HepG2 (cell line): ENCODE results near the gene IKBKE. TPM values are rescaled to one million over a fixed set of nuclear protein-coding genes. Genes with fewer than 3 reads are reported as not detected.

Experiments
- ATAC-seq: fragments of 200-7000 bp; cut with Tn5 transposase; 3 replicates; pipeline ENCODE4 v1.9.1; 2020; ENCODE audit warnings: mild to moderate bottlenecking, moderate library complexity
- BruUV-seq: library from RNA; stranded (reverse); fragments of 400-500 nt; replicated peaks from 2 replicates; lab custom pipeline; 2021; lab: Mats Ljungman, UMichigan
- CTCF ChIA-PET: fragments of 300-600 bp; formaldehyde crosslinking; extraction: SDS; loops from one replicate; lab custom pipeline; 2021; ENCODE audit warnings: low total read pairs, inconsistent platforms, low intra/inter-chr PET ratio; lab: Yijun Ruan, JAX
- POLR2A ChIA-PET: fragments of 350-600 bp; sonication (Branson Sonifier 250); formaldehyde crosslinking; loops from one replicate; lab custom pipeline; 2020; ENCODE audit warnings: antibody characterized with exemption, inconsistent platforms; lab: Yijun Ruan, JAX
- DNase-seq: peaks from one replicate; pipeline ENCODE4 v3.0.0-alpha.2; 2015; ENCODE audit warnings: low spot score
- FAIRE-seq: peaks from 3 replicates; lab custom pipeline; 2011; peaks lifted over from hg19 to GRCh38; lab: Jason Lieb, UNC
- H2AFZ ChIP-seq: one replicate; pipeline ENCODE4 v1.6.1; 2011; ENCODE audit warnings: low read length, inconsistent platforms
- H3K27ac ChIP-seq: fragments of 300-600 bp; 3 replicates; pipeline ENCODE4 v1.8.0; 2011; ENCODE audit warnings: mixed run types, mild to moderate bottlenecking, mixed read lengths, low read length, inconsistent platforms; ENCODE audit not compliant: insufficient read depth; ENCODE audit errors: extremely low read length
- H3K27me3 ChIP-seq, 2 experiments: fragments of 200-600 bp in 1 of 2; 2 replicates in 1 of 2; 3 replicates in 1 of 2; pipeline versions ENCODE4 v1.6.0 to v1.8.0; 2011; ENCODE audit warnings: low read length in 2 of 2, mild to moderate bottlenecking in 2 of 2, moderate library complexity in 2 of 2, inconsistent platforms in 1 of 2; ENCODE audit not compliant: insufficient read depth in 2 of 2, control insufficient read depth in 1 of 2
- H3K36me3 ChIP-seq, 2 experiments: fragments of 200-600 bp in 1 of 2; replicated peaks in 1 of 2; 2 replicates in 1 of 2; 3 replicates in 1 of 2; pipeline versions ENCODE4 v1.5.1 to v1.8.0; 2011; ENCODE audit warnings: low read length in 2 of 2, inconsistent platforms in 1 of 2; ENCODE audit not compliant: insufficient read depth in 2 of 2, control insufficient read depth in 1 of 2
- H3K4me1 ChIP-seq: 2 replicates; pipeline ENCODE4 v1.5.1; 2012; ENCODE audit warnings: low read length, inconsistent platforms; ENCODE audit not compliant: insufficient read depth
- H3K4me2 ChIP-seq: 2 replicates; pipeline ENCODE4 v1.6.0; 2011; ENCODE audit warnings: low read depth, low read length, inconsistent platforms
- H3K4me3 ChIP-seq, 3 experiments: fragments of 200-600 bp in 1 of 3; sonication (generic), shearing (Covaris generic) in 1 of 3; replicated peaks in 1 of 3; 2 replicates each; pipeline ENCODE4 v1.5.1; 2011 to 2016; ENCODE audit warnings: low read length in 3 of 3, inconsistent platforms in 2 of 3, low read depth in 2 of 3, mild to moderate bottlenecking in 2 of 3, control low read depth in 1 of 3, mixed read lengths in 1 of 3; ENCODE audit not compliant: insufficient read depth in 1 of 3
- H3K79me2 ChIP-seq: one replicate; pipeline ENCODE4 v1.6.1; 2011; ENCODE audit warnings: low read length, inconsistent platforms; ENCODE audit not compliant: insufficient read depth
- H3K9ac ChIP-seq: 2 replicates; pipeline ENCODE4 v1.6.0; 2011; ENCODE audit warnings: mild to moderate bottlenecking, low read depth, low read length, inconsistent platforms; ENCODE audit not compliant: insufficient read depth
- H3K9me3 ChIP-seq: 2 replicates; pipeline ENCODE4 v1.5.1; 2012; ENCODE audit warnings: mild to moderate bottlenecking, low read length
- H4K20me1 ChIP-seq: 2 replicates; pipeline ENCODE4 v1.6.0; 2011; ENCODE audit warnings: inconsistent platforms, mild to moderate bottlenecking, low read length, moderate library complexity; ENCODE audit not compliant: insufficient read depth
- NR2F2 ChIP-seq: IDR thresholded peaks from 2 replicates; pipeline ENCODE4 v1.6.1; 2012; ENCODE audit warnings: low read depth, inconsistent platforms, borderline replicate concordance
- SMAD9 ChIP-seq: sonication (generic); formaldehyde crosslinking; IDR thresholded peaks from 2 replicates; pipeline ENCODE4 v1.5.1; 2020; ENCODE audit warnings: mild to moderate bottlenecking, missing genetic modification reagents
- TBX3 ChIP-seq: fragments of 450-650 bp; IDR thresholded peaks from 2 replicates; pipeline ENCODE4 v1.6.1; 2017; ENCODE audit warnings: antibody characterized with exemption, mild to moderate bottlenecking, inconsistent platforms, borderline replicate concordance
- TCF12 ChIP-seq, 2 experiments: fragments of 450-650 bp in 1 of 2; sonication (generic) in 1 of 2; formaldehyde crosslinking in 1 of 2; IDR thresholded peaks; 2 replicates each; pipeline versions ENCODE4 v1.6.1 to v1.8.0; 2017 to 2022; ENCODE audit warnings: antibody characterized with exemption in 1 of 2, mild to moderate bottlenecking in 1 of 2, missing genetic modification reagents in 1 of 2, moderate library complexity in 1 of 2
- ZC3H13 ChIP-seq: sonication (generic); formaldehyde crosslinking; IDR thresholded peaks from 2 replicates; pipeline ENCODE4 v1.8.1; 2023; ENCODE audit warnings: mild to moderate bottlenecking, missing genetic modification reagents, moderate library complexity
- ZNF101 ChIP-seq: sonication (generic); formaldehyde crosslinking; IDR thresholded peaks from 2 replicates; pipeline ENCODE4 v1.4.0; 2020; ENCODE audit warnings: mild to moderate bottlenecking, low read depth, missing genetic modification reagents, borderline replicate concordance
- ZNF335 ChIP-seq: sonication (generic); formaldehyde crosslinking; IDR thresholded peaks from 2 replicates; pipeline ENCODE4 v1.4.0; 2020; ENCODE audit warnings: missing genetic modification reagents
- WGBS: methylation state at CpG from one replicate; pipeline ENCODE4 v1.1.6; 2017; ENCODE audit warnings: low lambda C conversion rate; 5-methylcytosine and 5-hydroxymethylcytosine counted together
- in situ Hi-C: cut with HindIII; loops from 2 replicates; pipeline ENCODE4 v1.10.0; 2017; ENCODE audit warnings: low pct_unique_long_range_greater_than_20kb; ENCODE audit not compliant: extremely low pct_ligation_motif_present
- intact Hi-C: fragments of 100-400 bp; cut with micrococcal nuclease; formaldehyde crosslinking; loops from one replicate; pipeline ENCODE4 v1.10.0; 2022; ENCODE audit not compliant: unreplicated experiment
- polyA plus RNA-seq, 8 experiments: library from polyadenylated mRNA; depleted of rRNA in 3 of 8; stranded (reverse) in 7 of 8; unstranded in 1 of 8; fragments of >200 nt; fragmentation: Illumina TruSeq in 4 of 8; extraction: Trizol in 4 of 8; gene quantifications; 2 replicates each; pipeline versions ENCODE4 v1.2.1 to v1.2.3, GENCODE V29; 2011 to 2016; ENCODE audit warnings: low read depth in 4 of 8, missing spikeins in 1 of 8, mixed read lengths in 1 of 8; ENCODE audit not compliant: insufficient read depth in 1 of 8
- total RNA-seq, 5 experiments: library from RNA; depleted of rRNA; stranded (reverse); fragments of >200 nt; fragmentation: Illumina TruSeq; extraction: Trizol; gene quantifications; 2 replicates each; pipeline ENCODE4 v1.2.3, GENCODE V29; 2016; ENCODE audit warnings: low read depth in 1 of 5
- TF ChIP-seq, protein P1 (sequence below), 2 experiments: IDR thresholded peaks; 2 replicates each; pipeline ENCODE4 v1.6.1; 2011 to 2012; ENCODE audit warnings: low read length in 2 of 2, borderline replicate concordance in 1 of 2, low read depth in 1 of 2, mild to moderate bottlenecking in 1 of 2, moderate library complexity in 1 of 2
- TF ChIP-seq, protein P2 (sequence below): sonication (generic); formaldehyde crosslinking; IDR thresholded peaks from 2 replicates; pipeline ENCODE4 v1.4.0; 2020; ENCODE audit warnings: missing genetic modification reagents
- TF ChIP-seq, protein P3 (sequence below): sonication (generic); formaldehyde crosslinking; IDR thresholded peaks from 2 replicates; pipeline ENCODE4 v1.4.0; 2020; ENCODE audit warnings: missing genetic modification reagents

The IKBKE gene
- total and polyA plus RNA-seq, 2 of the 13 experiments (the other 11 are each of a cell fraction or from before 2014, with no cell fraction given): 4.5 to 5.8 TPM

DNA sequence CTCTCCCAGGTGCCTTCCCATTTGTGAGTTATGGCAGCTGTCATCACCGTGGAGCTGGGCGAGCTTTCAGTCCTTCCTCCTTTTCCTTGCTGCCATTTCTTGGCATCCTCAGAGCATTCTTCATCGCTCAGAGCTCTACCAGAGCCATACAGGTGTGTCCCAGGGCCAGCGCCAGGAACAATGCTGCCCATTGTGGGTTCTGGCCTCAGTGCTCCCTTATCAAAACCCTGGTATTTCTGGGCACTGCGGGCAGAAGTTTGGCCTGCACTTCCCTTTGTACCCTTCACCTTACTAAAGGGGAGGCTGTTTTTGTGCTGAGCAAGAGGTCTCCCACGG lies 65.5 kb downstream of the IKBKE start (continued):
- TF ChIP-seq, protein P1, sequence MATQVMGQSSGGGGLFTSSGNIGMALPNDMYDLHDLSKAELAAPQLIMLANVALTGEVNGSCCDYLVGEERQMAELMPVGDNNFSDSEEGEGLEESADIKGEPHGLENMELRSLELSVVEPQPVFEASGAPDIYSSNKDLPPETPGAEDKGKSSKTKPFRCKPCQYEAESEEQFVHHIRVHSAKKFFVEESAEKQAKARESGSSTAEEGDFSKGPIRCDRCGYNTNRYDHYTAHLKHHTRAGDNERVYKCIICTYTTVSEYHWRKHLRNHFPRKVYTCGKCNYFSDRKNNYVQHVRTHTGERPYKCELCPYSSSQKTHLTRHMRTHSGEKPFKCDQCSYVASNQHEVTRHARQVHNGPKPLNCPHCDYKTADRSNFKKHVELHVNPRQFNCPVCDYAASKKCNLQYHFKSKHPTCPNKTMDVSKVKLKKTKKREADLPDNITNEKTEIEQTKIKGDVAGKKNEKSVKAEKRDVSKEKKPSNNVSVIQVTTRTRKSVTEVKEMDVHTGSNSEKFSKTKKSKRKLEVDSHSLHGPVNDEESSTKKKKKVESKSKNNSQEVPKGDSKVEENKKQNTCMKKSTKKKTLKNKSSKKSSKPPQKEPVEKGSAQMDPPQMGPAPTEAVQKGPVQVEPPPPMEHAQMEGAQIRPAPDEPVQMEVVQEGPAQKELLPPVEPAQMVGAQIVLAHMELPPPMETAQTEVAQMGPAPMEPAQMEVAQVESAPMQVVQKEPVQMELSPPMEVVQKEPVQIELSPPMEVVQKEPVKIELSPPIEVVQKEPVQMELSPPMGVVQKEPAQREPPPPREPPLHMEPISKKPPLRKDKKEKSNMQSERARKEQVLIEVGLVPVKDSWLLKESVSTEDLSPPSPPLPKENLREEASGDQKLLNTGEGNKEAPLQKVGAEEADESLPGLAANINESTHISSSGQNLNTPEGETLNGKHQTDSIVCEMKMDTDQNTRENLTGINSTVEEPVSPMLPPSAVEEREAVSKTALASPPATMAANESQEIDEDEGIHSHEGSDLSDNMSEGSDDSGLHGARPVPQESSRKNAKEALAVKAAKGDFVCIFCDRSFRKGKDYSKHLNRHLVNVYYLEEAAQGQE (IDR thresholded peaks at IDR 0.05; ENCODE audit: borderline replicate concordance in 1 of 2, low read depth in 1 of 2, low read length in 2 of 2): no peak
- TF ChIP-seq SMAD9 (CRISPR knock-in tag) (no peak), NR2F2 (no peak), ZNF101 (CRISPR knock-in tag) (no peak)
- TF ChIP-seq, protein P2, sequence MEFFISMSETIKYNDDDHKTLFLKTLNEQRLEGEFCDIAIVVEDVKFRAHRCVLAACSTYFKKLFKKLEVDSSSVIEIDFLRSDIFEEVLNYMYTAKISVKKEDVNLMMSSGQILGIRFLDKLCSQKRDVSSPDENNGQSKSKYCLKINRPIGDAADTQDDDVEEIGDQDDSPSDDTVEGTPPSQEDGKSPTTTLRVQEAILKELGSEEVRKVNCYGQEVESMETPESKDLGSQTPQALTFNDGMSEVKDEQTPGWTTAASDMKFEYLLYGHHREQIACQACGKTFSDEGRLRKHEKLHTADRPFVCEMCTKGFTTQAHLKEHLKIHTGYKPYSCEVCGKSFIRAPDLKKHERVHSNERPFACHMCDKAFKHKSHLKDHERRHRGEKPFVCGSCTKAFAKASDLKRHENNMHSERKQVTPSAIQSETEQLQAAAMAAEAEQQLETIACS: no peak
- TF ChIP-seq, protein P3, sequence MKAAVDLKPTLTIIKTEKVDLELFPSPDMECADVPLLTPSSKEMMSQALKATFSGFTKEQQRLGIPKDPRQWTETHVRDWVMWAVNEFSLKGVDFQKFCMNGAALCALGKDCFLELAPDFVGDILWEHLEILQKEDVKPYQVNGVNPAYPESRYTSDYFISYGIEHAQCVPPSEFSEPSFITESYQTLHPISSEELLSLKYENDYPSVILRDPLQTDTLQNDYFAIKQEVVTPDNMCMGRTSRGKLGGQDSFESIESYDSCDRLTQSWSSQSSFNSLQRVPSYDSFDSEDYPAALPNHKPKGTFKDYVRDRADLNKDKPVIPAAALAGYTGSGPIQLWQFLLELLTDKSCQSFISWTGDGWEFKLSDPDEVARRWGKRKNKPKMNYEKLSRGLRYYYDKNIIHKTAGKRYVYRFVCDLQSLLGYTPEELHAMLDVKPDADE (CRISPR knock-in tag): no peak

DNA sequence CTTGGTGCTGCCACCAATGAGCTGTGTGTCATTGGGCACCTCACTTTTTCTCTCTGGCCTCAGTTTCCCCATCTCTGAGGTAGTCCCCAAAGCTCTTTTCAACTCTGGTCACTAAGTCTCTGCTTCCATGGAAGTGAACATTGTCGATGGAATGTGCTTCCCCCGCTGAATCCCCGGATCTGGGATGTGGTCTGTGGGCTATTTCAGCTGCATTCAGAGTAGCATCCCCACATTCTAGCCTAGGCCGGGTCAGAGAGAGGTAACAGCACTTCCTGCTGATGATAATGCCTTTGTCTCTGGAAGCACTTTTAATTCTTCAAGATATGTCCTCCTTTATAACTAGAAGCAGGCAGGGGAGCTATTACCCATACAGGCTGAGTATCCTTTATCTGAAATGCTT lies 66.9 kb downstream of the IKBKE start:
- 28% methylated on average over 3 of the region's 4 CpGs for WGBS
- Histone ChIP-seq H3K27me3 (peaks cover 0 to 4% of the 10 kb centered on the region in 2 experiments; a peak in 1 of 5 replicates), H3K27ac (no peak overlapping the region), H3K36me3 (no peaks in the 10 kb centered on the region), H3K9me3 (no peaks in the 10 kb centered on the region)
- BruUV-seq: no TSS peak
- DNase-seq: no peak
- POLR2A ChIA-PET: no interaction called here
- TF ChIP-seq ZNF335 (CRISPR knock-in tag) (no peak), TBX3 (no peak), ZC3H13 (no peak), TCF12 (IDR thresholded peaks at IDR 0.05) (no peak), TCF12 (CRISPR knock-in tag; IDR thresholded peaks at IDR 0.05) (no peak)
- TF ChIP-seq, all 625 proteins: peak for 0
- no peaks in the 10 kb centered on the region for H3K79me2 ChIP-seq
- H3K9ac ChIP-seq: no peak overlapping the region
- in situ Hi-C loops: no loop called here
- no peak overlapping the region for H3K4me3 ChIP-seq
- intact Hi-C loops: no loop called here
- H2AFZ ChIP-seq: no peak overlapping the region
- FAIRE-seq (no peak), ATAC-seq (no peak)
- H4K20me1 ChIP-seq: no peaks in the 10 kb centered on the region
- CTCF ChIA-PET: no interaction called here
- no peaks in the 10 kb centered on the region for H3K4me1 ChIP-seq
- no peak overlapping the region for H3K4me2 ChIP-seq
